Measurements from ENCODE around the gene VPS51.

VPS51 gene
- total RNA-seq: 119 to 182 (median 152) reads per million in 4 donors

GRCh38 chr11:65095974-65096806 is at the start of gene VPS51:
VPS51 (plus strand) TSS chr11:65096214; CDS start chr11:65096251, 37 bp downstream.
- DNase-seq: peak; percentile 65 to 90 (median 79)

- peak in 2 of 5 donors; percentile 9 to 20 for DNase-seq
Observed at GRCh38 chr11:65047581-65048422, 48.2 kb upstream of the VPS51 start.

- DNase-seq: no peak
Observed at GRCh38 chr11:65051398-65051858, 44.6 kb upstream of the VPS51 start.

- DNase-seq: peak in 1 of 5 donors; percentile 21
Observed at GRCh38 chr11:65053827-65054508, 42.0 kb upstream of the VPS51 start.

GRCh38 chr11:65055538-65055937 is 40.5 kb upstream of the VPS51 start:
- no peak for DNase-seq

GRCh38 chr11:65056999-65057398 is 39.0 kb upstream of the VPS51 start:
- no peak for DNase-seq

- DNase-seq: no peak
Observed at GRCh38 chr11:65057526-65057925, 38.5 kb upstream of the VPS51 start.

GRCh38 chr11:65058012-65058411 is 38.0 kb upstream of the VPS51 start:
- DNase-seq: no peak

GRCh38 chr11:65058419-65059054 is 37.5 kb upstream of the VPS51 start, which contains the start of gene NAALADL1:
NAALADL1 (minus strand) TSS chr11:65058553; CDS start chr11:65058521, 32 bp downstream.
- no peak for DNase-seq

- DNase-seq: no peak
Observed at GRCh38 chr11:65059523-65059922, 36.5 kb upstream of the VPS51 start.

- DNase-seq: no peak
Observed at GRCh38 chr11:65059959-65060824, 35.8 kb upstream of the VPS51 start.

GRCh38 chr11:65060913-65061408 is 35.1 kb upstream of the VPS51 start:
- DNase-seq: no peak

GRCh38 chr11:65063532-65063931 is 32.5 kb upstream of the VPS51 start:
- DNase-seq: no peak

- DNase-seq: no peak
Observed at GRCh38 chr11:65064847-65065240, 31.2 kb upstream of the VPS51 start.

GRCh38 chr11:65065851-65066250 is 30.2 kb upstream of the VPS51 start:
- DNase-seq: no peak

GRCh38 chr11:65066315-65066714 is 29.7 kb upstream of the VPS51 start:
- DNase-seq: no peak

GRCh38 chr11:65066805-65067291 is 29.2 kb upstream of the VPS51 start:
- no peak for DNase-seq

GRCh38 chr11:65067446-65067845 is 28.6 kb upstream of the VPS51 start:
- no peak for DNase-seq

- DNase-seq: no peak
Observed at GRCh38 chr11:65069217-65069616, 26.8 kb upstream of the VPS51 start.

GRCh38 chr11:65071907-65072630 is 23.9 kb upstream of the VPS51 start:
- DNase-seq: no peak

All from T-helper 1 cell (primary cell).